NCI-H2171 (cell line): ENCODE data around the gene CDH3.

Experiments
- DNase-seq: peaks from one replicate; lab custom pipeline; 2025; lab: John Stamatoyannopoulos, UW

Gene CDH3

GRCh38 chr16:68737730-68738629 lies 92.9 kb downstream of the CDH3 start:
- peak; percentile 30 for DNase-seq

GRCh38 chr16:68739964-68740627 lies 95.0 kb downstream of the CDH3 start:
- no peak for DNase-seq

- DNase-seq, result no peak
Observed at GRCh38 chr16:68740628-68741346, 95.7 kb downstream of the CDH3 start.

- DNase-seq, result no peak
Observed at GRCh38 chr16:68743664-68744063, 98.6 kb downstream of the CDH3 start.

- no peak for DNase-seq
Observed at GRCh38 chr16:68744744-68745280, 99.7 kb downstream of the CDH3 start.

- no peak for DNase-seq
Observed at GRCh38 chr16:68746951-68747350, 101.8 kb downstream of the CDH3 start.

GRCh38 chr16:68749432-68749831 lies 104.3 kb downstream of the CDH3 start:
- no peak for DNase-seq
